Natural killer cell (primary cell): ENCODE results near the gene ARHGAP26. TPM values are rescaled to one million over a fixed set of nuclear protein-coding genes. Genes with fewer than 3 reads are reported as not detected.
A peak's percentile ranks its signal among the peaks of the same experiment; 100 is the strongest.

ENCODE experiments used
- ATAC-seq, 3 donors: fragments of 150-1000 bp in 2 of 3; fragments of 200-7000 bp in 1 of 3; cut with Tn5 transposase; 1 replicate in 1 of 3; 2 replicates in 2 of 3; pipeline ENCODE4 v1.10.0; 2021; ENCODE audit warnings: mild to moderate bottlenecking in 2 of 3, moderate library complexity in 2 of 3
- DNase-seq, 2 donors: peaks; one replicate each; pipeline versions ENCODE4 v3.0.0 to v3.0.0-alpha.2; 2013 to 2021; ENCODE audit warnings: mixed read lengths in 1 of 2
- H3K27ac ChIP-seq: one replicate; pipeline ENCODE4 v1.5.1; 2013; ENCODE audit warnings: mild to moderate bottlenecking, low read length
- H3K27me3 ChIP-seq: one replicate; pipeline ENCODE4 v1.6.1; 2013; ENCODE audit warnings: low read length; ENCODE audit not compliant: control insufficient read depth, insufficient read depth
- H3K36me3 ChIP-seq: one replicate; pipeline ENCODE4 v1.6.1; 2013; ENCODE audit warnings: low read length; ENCODE audit not compliant: control insufficient read depth, insufficient read depth
- H3K4me1 ChIP-seq: one replicate; pipeline ENCODE4 v1.6.1; 2013; ENCODE audit warnings: low read length; ENCODE audit not compliant: control insufficient read depth, insufficient read depth
- H3K4me3 ChIP-seq: one replicate; pipeline ENCODE4 v1.5.1; 2013; ENCODE audit warnings: low read length
- H3K9me3 ChIP-seq: one replicate; pipeline ENCODE4 v1.6.1; 2013; ENCODE audit warnings: low read length; ENCODE audit not compliant: control insufficient read depth, insufficient read depth
- H3K27ac Mint-ChIP-seq, 2 donors: one replicate each; pipeline ENCODE4 v1.8.0; 2022; ENCODE audit warnings: mild to moderate bottlenecking in 2 of 2, mixed read lengths in 2 of 2, moderate library complexity in 1 of 2
- H3K27me3 Mint-ChIP-seq, 2 donors: one replicate each; pipeline ENCODE4 v1.8.0; 2022; ENCODE audit warnings: low read depth in 2 of 2, mixed read lengths in 2 of 2
- H3K36me3 Mint-ChIP-seq: one replicate; pipeline ENCODE4 v1.8.0; 2022; ENCODE audit warnings: mixed read lengths
- H3K4me1 Mint-ChIP-seq, 2 donors: one replicate each; pipeline ENCODE4 v1.8.0; 2022; ENCODE audit warnings: mixed read lengths in 2 of 2
- H3K4me3 Mint-ChIP-seq: one replicate; pipeline ENCODE4 v1.8.0; 2022; ENCODE audit warnings: mild to moderate bottlenecking, moderate library complexity, mixed read lengths
- H3K9me3 Mint-ChIP-seq, 2 donors: one replicate each; pipeline ENCODE4 v1.8.0; 2022; ENCODE audit warnings: mixed read lengths in 2 of 2
- WGBS: methylation state at CpG from one replicate; pipeline ENCODE4 v1.1.7; 2013; ENCODE audit warnings: missing lambda C conversion rate; ENCODE audit not compliant: insufficient coverage; 5-methylcytosine and 5-hydroxymethylcytosine counted together
- intact Hi-C: fragments of 100-400 bp; cut with micrococcal nuclease; formaldehyde crosslinking; loops from one replicate; pipeline ENCODE4 v1.14.2; 2022
- total RNA-seq, 4 donors: library from RNA; stranded (reverse); fragments of 120-200 nt in 1 of 4; gene quantifications; one replicate each; pipeline versions ENCODE4 v1.2.3 to v1.2.4, GENCODE V29; 2013 to 2022
- TF ChIP-seq, protein P1 (sequence below): fragments of 200-600 bp; IDR thresholded peaks from one replicate; pipeline ENCODE4 v1.8.0; 2022; ENCODE audit warnings: antibody characterized with exemption

Gene ARHGAP26
- total RNA-seq, 3 donors from 2014 or later (not counting 1 experiment from before 2014, with no cell fraction given): 153 to 159 (median 158) TPM

DNA sequence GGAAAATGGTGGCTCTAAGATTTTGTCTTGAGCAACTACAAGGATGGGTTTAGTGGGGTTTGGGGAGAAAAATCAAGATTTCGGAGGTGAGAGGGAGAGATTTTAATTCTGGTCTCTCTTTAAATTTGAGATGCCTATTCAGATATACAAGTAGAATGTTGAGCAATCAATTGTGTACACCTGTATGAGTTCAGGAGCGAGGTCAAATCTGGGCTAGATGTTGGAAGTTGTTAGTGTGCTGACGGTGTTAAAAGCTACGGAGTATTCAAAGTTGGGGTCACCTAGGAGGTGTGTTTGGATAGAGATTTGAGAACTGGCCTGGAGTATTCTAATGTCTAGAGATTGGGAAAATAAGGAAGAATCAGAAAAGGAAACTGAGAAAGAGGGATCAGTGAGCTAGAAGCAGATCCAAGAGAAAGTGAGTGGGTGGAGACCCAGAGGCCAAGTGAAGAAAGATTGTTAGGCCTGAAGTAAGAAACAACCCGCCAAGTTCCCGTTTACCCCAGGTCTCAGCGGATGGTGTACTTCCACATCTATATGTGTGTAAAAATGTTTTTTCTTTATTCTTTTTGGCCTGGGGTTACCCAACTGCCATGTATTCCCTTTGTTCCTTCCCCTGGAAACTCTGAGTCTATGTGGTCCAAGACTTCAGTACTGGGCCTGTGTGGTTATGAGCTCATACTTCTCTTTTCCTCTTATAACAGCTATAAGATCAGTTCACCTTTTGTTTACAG, 11.9 kb upstream of the ARHGAP26 start:
- H3K4me3 ChIP-seq: no peak overlapping the region
- H3K27ac ChIP-seq: no peak overlapping the region
- TF ChIP-seq, protein P1, sequence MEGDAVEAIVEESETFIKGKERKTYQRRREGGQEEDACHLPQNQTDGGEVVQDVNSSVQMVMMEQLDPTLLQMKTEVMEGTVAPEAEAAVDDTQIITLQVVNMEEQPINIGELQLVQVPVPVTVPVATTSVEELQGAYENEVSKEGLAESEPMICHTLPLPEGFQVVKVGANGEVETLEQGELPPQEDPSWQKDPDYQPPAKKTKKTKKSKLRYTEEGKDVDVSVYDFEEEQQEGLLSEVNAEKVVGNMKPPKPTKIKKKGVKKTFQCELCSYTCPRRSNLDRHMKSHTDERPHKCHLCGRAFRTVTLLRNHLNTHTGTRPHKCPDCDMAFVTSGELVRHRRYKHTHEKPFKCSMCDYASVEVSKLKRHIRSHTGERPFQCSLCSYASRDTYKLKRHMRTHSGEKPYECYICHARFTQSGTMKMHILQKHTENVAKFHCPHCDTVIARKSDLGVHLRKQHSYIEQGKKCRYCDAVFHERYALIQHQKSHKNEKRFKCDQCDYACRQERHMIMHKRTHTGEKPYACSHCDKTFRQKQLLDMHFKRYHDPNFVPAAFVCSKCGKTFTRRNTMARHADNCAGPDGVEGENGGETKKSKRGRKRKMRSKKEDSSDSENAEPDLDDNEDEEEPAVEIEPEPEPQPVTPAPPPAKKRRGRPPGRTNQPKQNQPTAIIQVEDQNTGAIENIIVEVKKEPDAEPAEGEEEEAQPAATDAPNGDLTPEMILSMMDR: no peak
- WGBS: 94% methylated on average over 7 of the region's 7 CpGs
- Mint-ChIP-seq H3K9me3 (no peaks in the 10 kb centered on the region), H3K27ac (no peak overlapping the region), H3K27me3 (peaks cover 5 to 11% of the 10 kb centered on the region in 2 donors), H3K36me3 (no peaks in the 10 kb centered on the region), H3K4me3 (no peak overlapping the region), H3K4me1 (peaks cover 11 to 16% of the 10 kb centered on the region in 2 donors)
- peak in 1 of 3 donors; percentile 46 for ATAC-seq
- H3K36me3 ChIP-seq: no peaks in the 10 kb centered on the region
- H3K9me3 ChIP-seq: no peaks in the 10 kb centered on the region
- no peaks in the 10 kb centered on the region for H3K27me3 ChIP-seq
- intact Hi-C loops: no loop called here
- no peak for DNase-seq
- H3K4me1 ChIP-seq: peaks cover 5% of the 10 kb centered on the region

DNA sequence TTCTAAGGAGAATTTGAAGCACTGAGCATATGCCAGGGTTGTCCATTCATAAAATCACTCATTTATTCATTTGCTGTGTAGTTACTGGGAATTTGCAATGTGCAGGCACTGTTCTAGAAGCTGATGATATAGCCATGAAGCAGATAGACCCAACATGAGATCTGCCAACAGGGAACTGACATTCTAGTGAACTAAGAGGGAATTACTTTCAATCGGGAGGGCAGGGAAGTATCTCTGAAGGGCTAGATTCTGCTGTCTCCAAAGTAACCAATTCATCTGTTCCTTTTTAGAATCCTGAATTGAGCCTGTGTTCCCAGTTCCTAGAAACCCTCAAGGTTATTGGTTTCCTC, 11.4 kb upstream of the ARHGAP26 start:
- Mint-ChIP-seq H3K27ac (no peak overlapping the region), H3K36me3 (no peaks in the 10 kb centered on the region), H3K27me3 (peaks cover 5 to 11% of the 10 kb centered on the region in 2 donors), H3K9me3 (no peaks in the 10 kb centered on the region), H3K4me3 (no peak overlapping the region), H3K4me1 (peaks cover 11% of the 10 kb centered on the region in 2 donors)
- DNase-seq: no peak
- no peak for ATAC-seq
- TF ChIP-seq, protein P1: no peak
- Histone ChIP-seq H3K36me3 (no peaks in the 10 kb centered on the region), H3K27ac (no peak overlapping the region), H3K9me3 (no peaks in the 10 kb centered on the region), H3K4me1 (peaks cover 5% of the 10 kb centered on the region), H3K27me3 (no peaks in the 10 kb centered on the region), H3K4me3 (no peak overlapping the region)
- intact Hi-C loops: no loop called here
- WGBS: 94% methylated on average over 1 of the region's 1 CpG

DNA sequence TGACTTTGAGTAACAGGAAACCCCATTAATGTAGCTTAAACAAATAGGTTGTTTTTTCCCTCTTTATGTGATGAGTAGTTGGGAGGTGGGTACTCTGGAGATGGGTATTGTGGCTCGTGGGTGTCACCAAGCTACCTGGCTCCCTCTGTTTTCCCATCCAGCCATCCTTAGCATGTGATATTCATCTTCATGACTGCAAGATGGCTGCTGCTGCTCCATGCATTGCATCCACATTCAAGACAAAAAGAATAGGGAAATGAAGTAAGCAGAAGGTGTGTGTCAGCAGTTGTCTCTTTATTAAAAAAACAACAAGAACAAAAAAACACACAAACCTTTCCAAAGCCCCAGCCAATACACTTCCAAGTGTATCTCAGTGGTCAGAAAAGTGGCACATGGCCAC, 6.5 kb upstream of the ARHGAP26 start:
- H3K9me3 Mint-ChIP-seq: no peaks in the 10 kb centered on the region
- Histone ChIP-seq H3K36me3 (no peaks in the 10 kb centered on the region), H3K9me3 (no peaks in the 10 kb centered on the region), H3K27ac (no peak overlapping the region), H3K27me3 (no peaks in the 10 kb centered on the region), H3K4me3 (no peak overlapping the region), H3K4me1 (no peaks in the 10 kb centered on the region)
- H3K27ac Mint-ChIP-seq: no peak overlapping the region
- intact Hi-C loops: no loop called here
- no peak for DNase-seq
- H3K36me3 Mint-ChIP-seq: no peaks in the 10 kb centered on the region
- H3K27me3 Mint-ChIP-seq: peaks cover 4 to 5% of the 10 kb centered on the region in 2 donors
- no peaks in the 10 kb centered on the region for H3K4me1 Mint-ChIP-seq
- WGBS: no CpG with 5 or more reads among the region's 1 CpG
- no peak for ATAC-seq
- no peak overlapping the region for H3K4me3 Mint-ChIP-seq
- TF ChIP-seq, protein P1: no peak

DNA sequence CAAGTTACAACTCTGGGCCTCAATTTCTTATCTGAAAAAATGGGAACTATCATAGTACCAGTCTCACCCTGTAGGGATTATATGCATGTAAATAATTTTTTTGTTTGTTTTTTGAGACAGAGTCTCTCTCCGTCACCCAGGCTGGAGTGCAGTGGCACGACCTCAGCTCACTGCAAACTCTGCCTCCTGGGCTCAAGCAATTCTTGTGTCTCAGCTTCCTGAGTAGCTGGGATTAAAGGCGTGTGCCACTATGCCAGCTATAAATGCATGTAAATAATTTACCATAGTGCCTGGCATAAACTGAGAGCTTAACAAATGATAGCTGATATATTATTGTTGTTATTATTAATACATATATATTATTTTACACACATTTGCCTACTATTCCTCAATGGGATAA, 3.0 kb upstream of the ARHGAP26 start:
- 96% methylated on average over 2 of the region's 3 CpGs for WGBS
- no peak for ATAC-seq
- intact Hi-C loops: no loop called here
- no peaks in the 10 kb centered on the region for H3K27me3 ChIP-seq
- H3K4me1 ChIP-seq: peaks cover 15% of the 10 kb centered on the region
- TF ChIP-seq, protein P1: no peak
- no peaks in the 10 kb centered on the region for H3K36me3 ChIP-seq
- no peaks in the 10 kb centered on the region for H3K9me3 ChIP-seq
- H3K27ac Mint-ChIP-seq: no peak overlapping the region
- no peaks in the 10 kb centered on the region for H3K9me3 Mint-ChIP-seq
- H3K27ac ChIP-seq: no peak overlapping the region
- H3K36me3 Mint-ChIP-seq: no peaks in the 10 kb centered on the region
- H3K27me3 Mint-ChIP-seq: peaks cover 3 to 4% of the 10 kb centered on the region in 2 donors
- no peak overlapping the region for H3K4me3 Mint-ChIP-seq
- H3K4me3 ChIP-seq: no peak overlapping the region
- no peak for DNase-seq
- H3K4me1 Mint-ChIP-seq: peaks cover 24 to 27% of the 10 kb centered on the region in 2 donors
